HPDE6-E6E7 (cell line): ENCODE results near the gene XXYLT1.

Experiments
- DNase-seq: peaks from one replicate; pipeline ENCODE4 v3.0.0; 2011; ENCODE audit warnings: missing footprints; ENCODE audit errors: extremely low spot score

The XXYLT1 gene

GRCh38 chr3:195169011-195169649, 101.8 kb downstream of the XXYLT1 start:
- no peak for DNase-seq

GRCh38 chr3:195168009-195168762, 102.8 kb downstream of the XXYLT1 start:
- DNase-seq = peak; percentile 69

GRCh38 chr3:195165790-195166189, 105.2 kb downstream of the XXYLT1 start:
- DNase-seq = no peak

- no peak for DNase-seq
Observed at GRCh38 chr3:195165265-195165609, 105.7 kb downstream of the XXYLT1 start.

- no peak for DNase-seq
Observed at GRCh38 chr3:195164573-195165264, 106.2 kb downstream of the XXYLT1 start.

GRCh38 chr3:195163719-195164572, 107.0 kb downstream of the XXYLT1 start:
- DNase-seq = no peak

GRCh38 chr3:195162816-195163215, 108.1 kb downstream of the XXYLT1 start:
- DNase-seq = no peak

GRCh38 chr3:195162033-195162669, 108.8 kb downstream of the XXYLT1 start:
- no peak for DNase-seq

GRCh38 chr3:195160908-195161434, 110.0 kb downstream of the XXYLT1 start:
- no peak for DNase-seq

- DNase-seq = no peak
Observed at GRCh38 chr3:195160257-195160898, 110.6 kb downstream of the XXYLT1 start.

- DNase-seq = no peak
Observed at GRCh38 chr3:195159814-195160165, 111.2 kb downstream of the XXYLT1 start.

- no peak for DNase-seq
Observed at GRCh38 chr3:195159117-195159813, 111.7 kb downstream of the XXYLT1 start.

GRCh38 chr3:195156286-195156890, 114.6 kb downstream of the XXYLT1 start:
- no peak for DNase-seq

- no peak for DNase-seq
Observed at GRCh38 chr3:195155570-195156241, 115.3 kb downstream of the XXYLT1 start.

GRCh38 chr3:195154793-195155535, 116.0 kb downstream of the XXYLT1 start:
- DNase-seq = peak; percentile 88

GRCh38 chr3:195154111-195154791, 116.7 kb downstream of the XXYLT1 start:
- no peak for DNase-seq

GRCh38 chr3:195153653-195154052, 117.3 kb downstream of the XXYLT1 start:
- DNase-seq = no peak

GRCh38 chr3:195153130-195153529, 117.8 kb downstream of the XXYLT1 start:
- DNase-seq = no peak
